Activated CD8-positive, alpha-beta memory T cell treated with anti-CD3 and anti-CD28 coated beads, Interleukin-2, amount 50 U/mL, for 24 hours (primary cell): Measurements from ENCODE around the gene RND2.

Experiments used
- DNase-seq: peaks from one replicate; pipeline ENCODE4 v3.0.0-alpha.2; 2020; ENCODE audit errors: extremely low read depth

RND2 gene

DNA sequence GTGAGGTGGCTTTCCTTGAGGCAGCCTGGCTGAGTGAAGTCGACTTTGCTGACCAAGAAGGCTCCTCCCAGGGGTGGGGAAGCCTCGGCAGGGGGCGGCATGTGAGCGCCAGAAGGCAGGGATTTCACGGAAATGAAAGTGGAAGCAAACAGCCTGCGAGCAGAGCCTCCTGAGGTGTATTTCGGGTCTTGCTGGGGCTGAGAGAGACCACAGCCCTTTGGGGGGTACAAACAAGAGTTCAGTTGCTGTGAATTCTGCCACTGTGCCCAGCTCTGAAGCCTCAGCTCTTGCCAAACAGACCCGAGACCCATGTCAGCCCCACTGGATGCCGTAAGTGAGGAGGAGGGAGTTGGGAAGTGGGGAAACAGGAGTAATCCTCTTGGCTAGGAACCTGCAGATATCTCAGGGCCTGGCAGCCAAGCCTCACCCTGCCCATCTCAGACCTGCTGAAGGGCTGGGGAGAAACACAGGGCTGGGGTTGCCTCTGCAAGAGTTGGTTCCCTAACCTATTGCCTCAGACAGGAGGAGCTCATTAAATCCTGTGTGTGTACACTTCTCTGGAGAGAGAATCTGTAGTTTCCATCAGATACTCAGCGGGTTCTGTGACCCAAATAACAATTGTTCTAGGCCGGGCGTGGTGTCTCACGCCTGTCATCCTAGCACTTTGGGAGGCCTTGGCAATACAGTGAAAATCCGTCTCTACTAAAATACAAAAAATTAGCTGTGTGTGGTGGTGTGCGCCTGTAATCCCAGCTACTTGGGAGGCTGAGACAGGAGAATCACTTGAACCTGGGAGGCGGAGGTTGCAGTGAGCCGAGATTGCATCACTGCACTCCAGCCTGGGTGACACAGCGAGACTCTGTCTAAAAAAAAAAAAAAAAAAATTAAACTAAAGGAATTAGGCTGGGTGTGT is 18.1 kb upstream of the RND2 start, which contains the start of gene IFI35:
Gene IFI35 (plus strand): TSS at position 146 of the 913 bp plus-strand sequence. CDS start 164 bp downstream, at position 310.
- DNase-seq: peak; percentile 68

DNA sequence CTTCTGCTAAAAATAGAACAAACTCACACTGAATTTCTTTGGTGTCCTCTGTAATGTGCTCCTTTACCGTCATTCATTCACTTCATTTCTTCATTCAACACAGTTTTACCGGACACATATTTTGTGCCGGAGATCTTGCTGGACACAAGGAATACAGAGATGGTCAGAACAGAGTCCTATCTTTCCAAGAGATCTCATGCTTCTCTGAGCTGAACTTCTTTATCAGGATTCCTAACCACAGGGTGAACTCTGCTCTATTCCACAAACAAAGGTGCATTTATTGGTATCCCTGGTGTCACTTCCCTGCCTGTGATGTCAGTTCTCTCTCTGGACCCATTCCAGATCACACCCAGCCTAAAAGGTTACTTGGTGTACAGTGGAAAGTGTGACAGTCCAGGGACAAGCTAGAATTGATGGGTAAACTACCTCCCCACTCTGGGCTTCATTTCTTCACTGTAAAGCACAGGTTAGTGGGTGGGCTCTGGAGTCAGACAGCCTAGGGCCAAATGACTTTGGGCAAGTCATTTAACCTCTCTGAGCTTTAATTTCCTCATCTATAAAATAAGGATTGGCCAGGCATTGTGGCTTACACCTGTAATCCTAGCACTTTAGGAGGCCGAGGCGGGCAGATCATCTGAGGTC is 14.2 kb upstream of the RND2 start:
- no peak for DNase-seq

DNA sequence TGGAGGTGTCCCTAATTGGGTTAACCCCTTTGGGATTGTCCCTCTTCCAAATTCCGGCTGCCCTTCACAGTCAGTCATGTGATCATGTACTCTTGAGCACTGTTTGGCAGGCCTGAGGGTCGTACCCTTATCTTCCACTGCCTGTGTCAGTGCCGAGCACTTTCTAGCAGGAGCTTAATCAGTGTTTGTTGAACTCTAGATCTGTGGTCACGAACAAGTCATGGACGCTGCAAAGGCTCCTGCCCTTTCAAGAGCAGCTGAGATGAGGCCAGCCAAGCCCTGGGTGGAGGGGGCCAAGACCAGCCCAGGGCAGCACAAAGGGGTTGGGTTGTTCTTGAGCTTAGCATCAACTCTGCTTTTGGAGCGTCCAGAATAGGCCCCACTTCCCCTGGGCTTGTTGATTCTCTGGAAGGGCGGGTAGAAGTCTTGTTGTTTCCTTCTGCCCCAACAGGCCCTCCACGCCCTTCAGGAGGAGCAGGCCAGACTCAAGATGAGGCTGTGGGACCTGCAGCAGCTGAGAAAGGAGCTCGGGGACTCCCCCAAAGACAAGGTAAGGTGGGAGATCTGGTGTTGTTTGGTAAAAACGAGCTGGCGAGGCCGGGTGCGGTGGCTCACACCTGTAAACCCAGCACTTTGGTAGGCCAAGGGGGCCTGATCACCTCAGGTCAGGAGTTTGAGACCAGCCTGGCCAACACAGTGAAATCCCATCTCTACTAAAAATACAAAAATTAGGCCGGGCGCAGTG is 13.1 kb upstream of the RND2 start:
- DNase-seq: no peak

DNA sequence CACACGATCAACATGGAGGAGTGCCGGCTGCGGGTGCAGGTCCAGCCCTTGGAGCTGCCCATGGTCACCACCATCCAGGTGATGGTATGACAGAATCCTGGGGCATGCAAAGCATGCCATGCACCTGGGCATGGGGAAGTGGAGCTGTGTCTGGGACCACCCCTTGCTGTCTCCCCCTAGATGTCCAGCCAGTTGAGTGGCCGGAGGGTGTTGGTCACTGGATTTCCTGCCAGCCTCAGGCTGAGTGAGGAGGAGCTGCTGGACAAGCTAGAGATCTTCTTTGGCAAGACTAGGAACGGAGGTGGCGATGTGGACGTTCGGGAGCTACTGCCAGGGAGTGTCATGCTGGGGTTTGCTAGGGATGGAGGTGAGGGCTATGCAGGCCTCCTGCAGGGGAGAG is 11.7 kb upstream of the RND2 start:
- no peak for DNase-seq

DNA sequence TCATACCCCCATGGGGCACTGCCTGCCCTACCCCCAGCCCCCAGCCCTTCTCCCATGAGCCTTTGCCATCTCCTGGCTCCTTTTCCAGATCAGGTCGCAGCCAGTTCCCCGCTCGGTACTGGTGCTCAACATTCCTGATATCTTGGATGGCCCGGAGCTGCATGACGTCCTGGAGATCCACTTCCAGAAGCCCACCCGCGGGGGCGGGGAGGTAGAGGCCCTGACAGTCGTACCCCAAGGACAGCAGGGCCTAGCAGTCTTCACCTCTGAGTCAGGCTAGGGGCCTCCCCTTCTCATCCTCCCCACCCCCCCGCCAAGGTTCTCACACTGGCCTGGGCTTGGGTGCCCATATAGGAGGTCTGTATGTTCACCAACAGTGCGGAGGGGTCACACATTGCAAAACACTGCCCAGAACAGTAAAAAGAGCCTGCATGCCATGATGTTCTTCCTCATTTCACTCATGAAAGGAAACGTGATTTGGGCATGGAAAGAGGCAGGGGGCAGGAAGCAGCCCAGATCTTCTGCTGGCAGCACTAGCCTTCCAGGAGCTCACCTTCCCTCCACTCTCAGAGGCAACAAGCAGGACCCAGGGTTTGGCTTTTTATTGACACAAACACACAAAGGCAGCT is 10.9 kb upstream of the RND2 start:
- no peak for DNase-seq

DNA sequence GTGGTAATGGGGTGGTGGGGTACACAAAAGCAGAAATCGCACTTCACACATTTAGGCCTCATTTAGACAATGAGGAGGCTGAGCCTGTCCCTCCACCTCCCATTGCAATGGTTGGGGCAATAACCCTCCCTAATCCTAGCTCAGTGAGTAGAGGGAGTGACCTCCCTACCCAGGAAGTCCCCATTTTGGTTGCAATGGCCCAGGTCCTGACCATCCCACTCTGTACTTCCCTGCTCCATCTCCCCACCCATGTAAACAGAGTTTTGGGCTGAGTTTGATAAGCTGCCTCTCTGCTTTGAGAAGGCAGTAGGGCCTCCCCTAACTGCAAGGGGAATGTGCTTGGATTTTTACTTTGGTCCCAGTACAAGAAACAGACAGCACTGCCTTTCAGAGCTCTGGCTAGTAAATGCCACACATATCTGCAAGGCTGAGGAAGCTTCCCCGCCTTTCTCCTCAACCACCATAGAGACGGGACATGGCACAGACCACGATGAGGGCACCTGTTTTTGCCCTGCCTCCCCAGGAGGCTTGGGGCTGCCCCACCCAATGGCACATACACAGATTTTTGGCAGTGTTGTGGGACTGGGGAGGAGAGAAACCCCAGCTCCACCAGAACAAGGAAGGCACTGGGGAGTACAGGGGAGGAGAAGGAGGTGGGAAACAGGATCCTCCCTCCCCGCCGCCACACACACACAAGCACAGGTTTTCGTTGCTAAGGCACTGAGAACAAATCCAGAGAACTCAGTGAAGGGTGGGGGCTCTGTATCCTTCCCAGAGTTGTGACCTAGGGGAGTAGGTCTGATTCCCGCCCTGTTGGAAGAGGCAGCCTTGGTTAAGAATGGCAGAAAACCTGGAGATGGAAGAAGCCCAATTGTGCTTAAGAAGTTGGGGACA is 10.1 kb upstream of the RND2 start:
- no peak for DNase-seq

DNA sequence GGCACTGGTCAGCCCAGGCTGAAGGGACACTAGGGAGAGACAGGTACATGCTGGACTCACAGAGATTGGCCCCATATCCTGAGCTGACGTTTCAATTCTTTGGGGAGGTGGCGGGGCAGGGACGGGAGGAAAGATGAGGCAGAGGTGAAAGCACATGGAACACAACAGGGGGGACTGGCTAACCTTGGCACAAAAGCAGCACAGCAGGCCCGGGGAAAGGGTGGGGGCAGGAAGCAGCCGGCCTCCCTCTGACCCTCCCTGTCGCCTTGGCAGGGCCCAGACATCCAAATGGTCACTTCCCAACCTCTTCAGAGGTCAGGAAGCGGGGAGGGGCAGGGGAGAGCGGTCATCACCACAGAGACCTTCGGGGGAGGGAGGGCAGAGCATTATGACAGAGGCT is 9.5 kb upstream of the RND2 start:
- DNase-seq: no peak

DNA sequence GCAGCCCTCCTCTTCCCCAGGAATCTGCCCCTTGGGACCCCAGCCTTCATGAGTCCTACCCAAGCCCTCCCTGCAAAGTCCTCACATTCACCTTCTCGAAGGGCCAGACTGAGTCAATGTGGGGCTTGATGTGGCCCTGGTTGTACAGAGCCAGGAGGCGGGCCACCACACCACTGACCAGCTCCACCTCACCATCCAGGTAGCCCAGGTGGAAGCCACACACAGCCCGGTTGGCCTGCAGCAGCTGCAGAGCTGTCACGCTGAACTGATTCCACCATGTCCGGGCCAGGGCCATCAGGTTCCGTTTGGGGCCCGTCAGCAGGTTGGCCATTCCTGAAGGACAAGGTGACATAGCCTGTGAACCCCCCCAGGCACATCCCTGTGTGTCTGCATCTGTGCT is 8.8 kb upstream of the RND2 start:
- DNase-seq: no peak

DNA sequence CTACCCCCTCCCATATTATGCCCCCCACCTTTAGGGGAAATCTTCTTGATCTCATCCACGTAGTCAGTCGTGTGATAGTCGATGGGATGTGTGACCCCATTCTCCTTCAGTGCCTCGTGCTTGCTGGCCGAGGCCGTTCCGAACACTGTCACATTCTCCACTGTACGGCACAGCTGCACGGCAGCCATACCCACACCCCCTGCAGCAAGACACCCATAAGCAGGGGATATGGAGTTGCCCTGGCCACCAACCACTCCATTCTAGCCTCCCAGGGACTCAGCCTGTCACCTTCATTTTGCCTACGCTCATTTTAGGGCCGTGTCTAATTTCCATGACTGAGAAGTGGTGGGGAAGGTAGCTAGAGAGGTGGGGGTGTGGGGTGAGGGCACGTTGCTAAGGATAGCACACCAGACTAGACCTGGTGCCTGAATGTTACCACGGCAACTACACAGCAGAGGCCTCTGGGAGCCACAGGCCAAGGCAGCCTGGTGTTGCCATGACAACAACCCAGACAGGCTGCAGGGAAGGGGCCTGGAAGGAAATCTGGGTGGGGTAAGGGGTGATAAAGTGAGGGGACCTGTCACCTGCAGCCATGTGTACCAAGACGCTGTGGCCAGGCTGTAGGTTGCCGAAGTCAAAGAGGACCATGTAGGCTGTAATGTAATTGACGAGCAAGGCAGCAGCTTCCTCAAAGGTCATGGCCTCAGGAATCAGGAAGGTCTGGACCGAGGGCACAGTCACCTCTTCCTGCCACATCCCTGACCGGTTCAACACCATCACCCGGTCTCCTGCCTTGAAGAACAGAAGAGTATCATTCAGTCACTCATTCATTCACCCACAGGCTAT is 6.8 kb upstream of the RND2 start:
- DNase-seq: no peak

DNA sequence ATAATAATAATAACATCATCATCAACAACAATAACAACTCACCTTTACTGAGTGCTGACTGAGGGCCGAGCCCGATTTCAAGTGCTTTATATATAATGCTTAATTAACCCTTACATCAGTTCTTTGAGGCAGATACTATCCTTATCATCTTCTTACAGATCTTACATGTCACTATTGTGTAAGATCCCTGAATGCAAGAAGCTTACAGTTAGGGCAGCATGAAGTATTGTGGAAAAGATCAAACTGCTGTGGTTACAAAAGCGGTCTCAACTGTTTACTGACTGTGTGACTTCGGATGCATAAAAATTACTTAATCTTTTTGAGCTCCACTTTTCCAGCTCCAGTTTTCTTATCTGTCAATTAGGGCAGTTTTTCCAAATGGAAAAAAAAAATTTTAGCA is 6.1 kb upstream of the RND2 start:
- no peak for DNase-seq

DNA sequence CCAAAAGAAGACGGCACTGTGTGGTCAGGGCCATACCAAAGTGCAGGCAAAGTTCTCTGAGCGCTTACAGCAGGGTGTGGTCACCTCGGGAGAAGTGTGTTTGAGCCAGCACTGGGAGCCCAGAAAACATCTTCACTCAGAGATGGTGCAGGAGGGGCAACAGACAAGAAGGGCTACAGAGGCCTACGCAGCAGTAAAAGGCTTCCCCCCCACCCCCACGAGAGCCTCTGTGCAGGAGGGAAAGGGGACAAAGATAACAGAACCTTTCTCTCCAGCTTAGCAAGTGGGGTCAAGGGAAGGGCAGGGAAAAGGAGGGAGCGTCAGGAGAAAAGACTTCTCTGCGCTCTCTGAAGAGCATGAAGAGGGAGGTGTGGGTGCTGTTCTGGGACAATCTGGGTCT is 5.6 kb upstream of the RND2 start:
- DNase-seq: no peak

DNA sequence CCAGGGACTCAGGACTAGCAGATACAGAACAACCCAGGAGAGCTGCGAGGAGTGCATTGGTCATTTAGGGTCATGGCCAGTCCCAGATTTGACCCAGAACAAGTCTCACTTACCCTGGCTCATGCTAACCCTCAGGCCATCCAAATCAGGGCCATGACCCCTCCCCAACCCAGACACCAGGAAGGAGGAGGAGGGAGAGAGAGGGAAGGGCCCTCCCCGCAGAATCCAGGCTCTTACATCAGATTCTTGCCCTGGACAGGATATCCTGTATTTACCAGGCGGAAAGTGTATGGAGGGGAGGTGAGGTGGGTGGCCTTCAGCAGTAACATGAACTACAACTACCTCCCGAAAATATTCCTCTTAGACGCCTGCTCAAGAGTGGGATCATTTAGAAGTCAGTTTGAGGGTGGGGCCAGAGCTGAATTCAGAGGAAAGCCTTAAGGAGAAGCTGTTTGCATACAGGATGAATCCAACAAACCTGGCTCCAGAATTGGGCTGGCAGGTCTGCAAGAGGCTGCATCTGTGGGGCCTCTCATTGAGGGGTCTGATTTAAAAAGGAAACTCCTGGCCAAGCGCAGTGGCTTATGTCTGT is 4.9 kb upstream of the RND2 start:
- DNase-seq: no peak

DNA sequence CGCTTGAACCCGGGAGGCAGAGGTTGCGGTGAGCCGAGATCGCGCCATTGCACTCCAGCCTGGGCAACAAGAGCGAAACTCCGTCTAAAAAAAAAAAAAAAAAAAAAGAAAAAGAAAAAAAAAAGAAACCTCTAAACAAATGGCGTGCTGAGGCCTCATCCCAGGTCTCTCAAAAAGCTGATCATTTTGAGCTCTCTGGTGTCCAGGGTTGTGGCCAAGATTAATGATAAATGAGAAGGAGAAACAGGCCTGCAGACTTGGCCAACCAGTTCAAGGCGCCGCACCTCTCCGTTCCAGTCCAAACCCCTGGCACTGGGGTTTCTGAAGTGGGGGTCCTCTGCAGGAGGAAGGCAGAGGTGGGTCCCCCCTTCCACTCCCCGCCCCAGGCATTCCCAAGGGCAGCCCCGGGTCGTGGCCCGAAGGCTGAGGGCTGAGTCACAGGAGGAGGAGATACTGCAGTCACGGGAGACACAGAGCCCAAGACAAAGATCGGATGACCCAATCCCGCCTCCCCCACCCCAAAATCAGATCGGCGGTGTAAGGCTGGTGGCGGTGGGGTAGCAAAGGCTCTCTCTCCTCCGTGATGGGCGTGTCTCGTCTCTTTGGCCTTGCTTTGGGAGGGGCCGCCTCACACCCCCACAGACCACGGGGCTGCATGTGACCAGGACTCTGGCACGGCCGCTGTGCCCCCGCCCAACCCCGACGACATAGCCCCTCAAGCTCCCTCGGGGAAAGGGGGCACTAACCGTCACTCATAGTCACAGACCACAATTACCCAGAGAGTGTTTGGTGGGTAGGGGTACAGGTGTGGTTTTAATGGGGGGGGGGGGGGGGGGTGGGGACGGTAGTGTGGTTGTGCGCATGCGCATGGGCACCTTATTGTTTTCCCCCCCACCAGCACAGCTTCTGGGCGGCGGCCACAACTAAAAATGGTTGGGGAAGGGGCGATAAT is 4.0 kb upstream of the RND2 start:
- DNase-seq: no peak

DNA sequence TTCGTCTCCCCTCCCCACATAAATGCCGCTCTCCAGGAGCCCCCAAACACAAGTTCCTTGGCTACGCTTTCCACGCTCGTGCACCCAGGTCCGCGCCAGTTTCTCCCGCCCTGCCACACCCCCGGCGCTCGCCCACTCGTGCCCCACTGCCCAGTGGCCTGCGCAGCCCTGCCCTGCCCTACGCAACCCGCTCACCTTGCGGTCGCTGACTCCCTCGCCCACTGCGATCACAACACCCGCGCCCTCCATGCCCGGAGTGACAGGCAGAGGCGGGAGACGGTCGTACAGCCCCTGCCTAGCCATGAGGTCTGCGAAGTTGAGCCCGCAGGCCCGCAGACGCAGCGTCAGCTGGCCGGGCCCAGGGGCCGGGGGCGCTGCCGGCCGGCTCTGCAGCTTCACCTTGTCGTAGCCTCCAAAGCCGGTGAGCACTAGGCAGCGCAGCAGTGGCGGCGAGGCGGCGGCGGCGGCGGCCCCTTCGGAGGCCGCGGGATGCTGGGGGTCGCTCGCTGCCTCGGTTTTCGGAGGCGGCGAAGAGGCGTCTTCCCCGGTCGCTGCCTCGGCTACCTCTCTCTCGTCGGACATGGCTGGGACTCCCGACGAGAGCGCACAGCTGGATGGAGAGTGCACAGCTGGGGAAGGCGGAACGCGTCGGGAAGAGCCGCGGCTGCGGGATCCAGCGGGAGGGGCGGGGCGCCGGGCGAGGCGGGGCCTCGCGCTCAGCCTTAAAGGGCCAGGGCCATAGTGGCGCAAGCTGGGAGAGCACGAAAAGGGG is 3.1 kb upstream of the RND2 start, which contains the start of gene VAT1:
Gene VAT1 (minus strand): TSS at position 645 of the 772 bp plus-strand sequence. CDS start 63 bp downstream, at position 582.
- no peak for DNase-seq

DNA sequence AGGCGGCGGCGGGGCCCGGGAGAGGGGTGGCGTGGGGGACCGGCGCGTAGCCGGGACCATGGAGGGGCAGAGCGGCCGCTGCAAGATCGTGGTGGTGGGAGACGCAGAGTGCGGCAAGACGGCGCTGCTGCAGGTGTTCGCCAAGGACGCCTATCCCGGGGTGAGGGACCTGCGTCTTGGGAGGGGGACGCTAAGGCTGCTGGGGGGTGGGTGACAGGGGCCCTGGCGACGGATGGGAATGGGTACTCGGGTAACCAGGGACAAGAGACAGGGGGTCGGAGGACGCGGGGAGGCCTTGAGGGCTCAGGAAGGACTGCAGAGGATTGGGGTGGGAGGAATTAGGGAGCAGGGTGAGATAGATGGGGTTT is 243 bp downstream of the RND2 start:
- no peak for DNase-seq

DNA sequence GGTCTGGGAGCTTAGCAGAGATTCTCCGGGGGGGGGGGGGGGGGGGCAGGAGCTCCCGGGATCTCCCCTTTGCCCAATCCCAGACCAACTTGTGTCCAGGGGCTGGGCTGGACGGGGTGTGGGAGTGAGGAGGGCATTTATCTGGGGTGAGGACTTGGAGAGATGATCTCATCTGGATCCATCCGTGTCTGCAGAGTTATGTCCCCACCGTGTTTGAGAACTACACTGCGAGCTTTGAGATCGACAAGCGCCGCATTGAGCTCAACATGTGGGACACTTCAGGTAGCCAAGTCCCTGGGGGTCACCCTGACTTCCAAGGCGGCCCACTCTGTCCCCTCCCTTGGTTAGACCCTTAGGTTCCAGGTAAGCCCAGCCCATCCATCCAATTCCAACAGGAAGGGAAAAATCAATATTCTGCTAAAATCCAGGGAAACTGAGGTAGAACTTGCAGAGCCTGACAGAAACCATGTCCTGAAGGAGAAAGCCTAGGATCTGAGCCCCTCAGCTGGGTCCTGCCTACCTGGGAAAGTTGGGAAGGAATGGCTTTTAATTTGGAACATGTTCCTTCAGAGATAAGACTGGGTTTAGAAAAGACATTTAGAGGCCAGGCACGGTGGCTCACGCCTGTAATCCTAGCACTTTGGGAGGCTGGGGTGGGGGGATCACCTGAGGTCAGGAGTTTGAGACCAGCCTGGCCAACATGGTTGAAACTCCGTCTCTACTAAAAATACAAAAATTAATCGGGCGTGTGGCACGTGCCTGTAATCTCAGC is 921 bp downstream of the RND2 start:
- no peak for DNase-seq

DNA sequence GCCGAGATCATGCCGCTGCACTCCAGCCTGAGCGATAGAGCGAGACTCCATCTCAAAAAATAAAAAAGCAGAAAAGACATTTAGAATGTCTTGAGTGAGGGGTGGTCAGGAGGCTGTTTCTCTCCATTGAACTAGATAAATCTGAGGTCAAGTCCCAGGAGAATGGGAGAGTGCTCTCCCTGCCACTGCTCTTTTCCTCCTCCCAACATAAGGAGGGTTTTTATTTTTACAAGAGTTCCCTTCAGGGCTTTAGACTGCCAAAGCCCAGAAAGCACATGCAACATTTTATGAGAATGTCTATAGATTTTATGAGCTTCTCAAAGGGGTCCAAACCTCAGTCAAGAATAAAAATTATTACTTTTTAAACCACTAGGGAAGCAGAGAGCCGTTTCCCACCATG is 1.6 kb downstream of the RND2 start:
- DNase-seq: no peak
